ENCODE data around the gene ETFA. TPM values are rescaled to one million over a fixed set of nuclear protein-coding genes. Genes with fewer than 3 reads are reported as not detected.

The ETFA gene
- polyA plus RNA-seq, 2 of the 4 experiments (the other 2 are of a cell fraction), result 243 to 412 TPM

- no peak overlapping the region for H3K27ac ChIP-seq
- DNase-seq (ENCODE audit: low read depth in 1 of 2, low spot score in 1 of 2) (no peak), ATAC-seq (no peak), FAIRE-seq (no peak)
- CTCF ChIA-PET, result interaction anchor here (0.5 to 5.5 kb wide), 8 partner anchors 9 to 638 kb away, joined by 3 to 34 read pairs (median 4); no protein-coding TSS in a partner anchor
- H3K9me3 ChIP-seq, result no peaks in the 10 kb centered on the region
- no peak overlapping the region for H3K4me2 ChIP-seq
- H3K4me1 ChIP-seq, result peaks cover 11% of the 10 kb centered on the region; the same call in 2 of the 3 replicates
- TF ChIP-seq ZC3H11A (IDR thresholded peaks at IDR 0.05) (no peak), REST (IDR thresholded peaks at IDR 0.05) (no peak), NR3C1 (IDR thresholded peaks at IDR 0.05) (no peak), HDAC2 (IDR thresholded peaks at IDR 0.05) (no peak), RCOR1 (IDR thresholded peaks at IDR 0.05; ENCODE audit: low read depth, low read length) (no peak), ZNF302 (CRISPR knock-in tag; IDR thresholded peaks at IDR 0.05) (no peak), KDM1A (IDR thresholded peaks at IDR 0.05; ENCODE audit: low read depth) (no peak), FOXS1 (CRISPR knock-in tag; IDR thresholded peaks at IDR 0.05) (no peak), HOXA7 (CRISPR knock-in tag; IDR thresholded peaks at IDR 0.05) (no peak), RARB (CRISPR knock-in tag; IDR thresholded peaks at IDR 0.05) (no peak), RAD21 (conservative IDR thresholded peaks at IDR 0.05 in 1 of 2, IDR thresholded peaks at IDR 0.05 in 1 of 2) (no peak), TP53 (CRISPR knock-in tag; IDR thresholded peaks at IDR 0.05) (no peak), HOXB13 (CRISPR knock-in tag; IDR thresholded peaks at IDR 0.05; ENCODE audit: low read depth) (no peak), CHD2 (IDR thresholded peaks at IDR 0.05; ENCODE audit: low read length, partially characterized antibody) (no peak), CBX2 (IDR thresholded peaks at IDR 0.05; ENCODE audit: borderline replicate concordance, low read depth) (no peak), HOXB5 (CRISPR knock-in tag; IDR thresholded peaks at IDR 0.05) (no peak), CBX8 (IDR thresholded peaks at IDR 0.05) (no peak), MYC (IDR thresholded peaks at IDR 0.05; ENCODE audit: borderline replicate concordance, low read length) (no peak)
- TF ChIP-seq, protein P1, sequence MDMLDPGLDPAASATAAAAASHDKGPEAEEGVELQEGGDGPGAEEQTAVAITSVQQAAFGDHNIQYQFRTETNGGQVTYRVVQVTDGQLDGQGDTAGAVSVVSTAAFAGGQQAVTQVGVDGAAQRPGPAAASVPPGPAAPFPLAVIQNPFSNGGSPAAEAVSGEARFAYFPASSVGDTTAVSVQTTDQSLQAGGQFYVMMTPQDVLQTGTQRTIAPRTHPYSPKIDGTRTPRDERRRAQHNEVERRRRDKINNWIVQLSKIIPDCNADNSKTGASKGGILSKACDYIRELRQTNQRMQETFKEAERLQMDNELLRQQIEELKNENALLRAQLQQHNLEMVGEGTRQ (IDR thresholded peaks at IDR 0.05), result no peak
- TF ChIP-seq, protein P2, sequence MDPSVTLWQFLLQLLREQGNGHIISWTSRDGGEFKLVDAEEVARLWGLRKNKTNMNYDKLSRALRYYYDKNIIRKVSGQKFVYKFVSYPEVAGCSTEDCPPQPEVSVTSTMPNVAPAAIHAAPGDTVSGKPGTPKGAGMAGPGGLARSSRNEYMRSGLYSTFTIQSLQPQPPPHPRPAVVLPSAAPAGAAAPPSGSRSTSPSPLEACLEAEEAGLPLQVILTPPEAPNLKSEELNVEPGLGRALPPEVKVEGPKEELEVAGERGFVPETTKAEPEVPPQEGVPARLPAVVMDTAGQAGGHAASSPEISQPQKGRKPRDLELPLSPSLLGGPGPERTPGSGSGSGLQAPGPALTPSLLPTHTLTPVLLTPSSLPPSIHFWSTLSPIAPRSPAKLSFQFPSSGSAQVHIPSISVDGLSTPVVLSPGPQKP (IDR thresholded peaks at IDR 0.05; ENCODE audit: low read depth, low read length), result no peak
- POLR2A ChIA-PET, result no interaction called here
- H3K4me3 ChIP-seq, result no peak overlapping the region
- WGBS (ENCODE audit: missing lambda C conversion rate), result 65% methylated on average over 8 of the region's 8 CpGs
Measured at GRCh38 chr15:76175442-76175841, 135.8 kb downstream of the ETFA start.

DNA sequence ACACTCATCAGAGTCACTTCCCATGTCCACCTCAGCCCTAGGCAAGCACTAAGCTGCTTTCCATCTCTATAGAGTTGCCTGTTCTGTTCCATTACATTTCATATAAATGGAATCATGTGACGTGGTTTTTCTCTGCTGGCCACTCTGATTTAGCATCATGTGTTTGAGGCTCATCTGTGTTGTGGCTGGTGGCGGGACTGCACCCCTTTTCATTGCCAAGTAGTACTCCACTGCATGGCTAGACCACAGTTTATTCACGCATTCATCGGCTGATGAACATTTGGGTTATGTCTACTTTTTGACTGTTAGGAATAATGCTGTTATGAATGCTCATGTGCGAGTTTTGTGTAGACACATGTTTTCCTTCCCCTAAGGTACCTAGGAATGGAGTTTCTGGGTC is 136.6 kb downstream of the ETFA start:
- WGBS (ENCODE audit: missing lambda C conversion rate), result 65% methylated on average over 5 of the region's 5 CpGs
- no peak overlapping the region for H3K4me2 ChIP-seq
- no peaks in the 10 kb centered on the region for H3K9me3 ChIP-seq
- H3K4me1 ChIP-seq, result peaks cover 11% of the 10 kb centered on the region; the same call in 2 of the 3 replicates
- no peak overlapping the region for H3K27ac ChIP-seq
- DNase-seq (ENCODE audit: low read depth in 1 of 2, low spot score in 1 of 2) (no peak), ATAC-seq (no peak), FAIRE-seq (no peak)
- POLR2A ChIA-PET, result no interaction called here
- no peak overlapping the region for H3K4me3 ChIP-seq
- CTCF ChIA-PET, result interaction anchor here (0.8 to 5.5 kb wide), 8 partner anchors 9 to 692 kb away, joined by 3 to 34 read pairs (median 4); no protein-coding TSS in a partner anchor
- TF ChIP-seq NR3C1 (IDR thresholded peaks at IDR 0.05) (no peak), POLR2AphosphoS2 (conservative IDR thresholded peaks at IDR 0.05; ENCODE audit: low read length) (no peak), FOSB (CRISPR knock-in tag; IDR thresholded peaks at IDR 0.05) (no peak), ESRRA (IDR thresholded peaks at IDR 0.05; ENCODE audit: borderline replicate concordance, low read length) (no peak), BCL3 (IDR thresholded peaks at IDR 0.05) (no peak), CBX2 (IDR thresholded peaks at IDR 0.05; ENCODE audit: borderline replicate concordance, low read depth) (no peak), HES2 (IDR thresholded peaks at IDR 0.05) (no peak), E2F6 (IDR thresholded peaks at IDR 0.05; ENCODE audit: borderline replicate concordance, low read depth) (no peak), ZC3H11A (IDR thresholded peaks at IDR 0.05) (no peak), MYC (IDR thresholded peaks at IDR 0.05; ENCODE audit: borderline replicate concordance, low read length) (no peak), HOXA7 (CRISPR knock-in tag; IDR thresholded peaks at IDR 0.05) (no peak)
- TF ChIP-seq, protein P1 (IDR thresholded peaks at IDR 0.05), result no peak
- TF ChIP-seq, protein P3, sequence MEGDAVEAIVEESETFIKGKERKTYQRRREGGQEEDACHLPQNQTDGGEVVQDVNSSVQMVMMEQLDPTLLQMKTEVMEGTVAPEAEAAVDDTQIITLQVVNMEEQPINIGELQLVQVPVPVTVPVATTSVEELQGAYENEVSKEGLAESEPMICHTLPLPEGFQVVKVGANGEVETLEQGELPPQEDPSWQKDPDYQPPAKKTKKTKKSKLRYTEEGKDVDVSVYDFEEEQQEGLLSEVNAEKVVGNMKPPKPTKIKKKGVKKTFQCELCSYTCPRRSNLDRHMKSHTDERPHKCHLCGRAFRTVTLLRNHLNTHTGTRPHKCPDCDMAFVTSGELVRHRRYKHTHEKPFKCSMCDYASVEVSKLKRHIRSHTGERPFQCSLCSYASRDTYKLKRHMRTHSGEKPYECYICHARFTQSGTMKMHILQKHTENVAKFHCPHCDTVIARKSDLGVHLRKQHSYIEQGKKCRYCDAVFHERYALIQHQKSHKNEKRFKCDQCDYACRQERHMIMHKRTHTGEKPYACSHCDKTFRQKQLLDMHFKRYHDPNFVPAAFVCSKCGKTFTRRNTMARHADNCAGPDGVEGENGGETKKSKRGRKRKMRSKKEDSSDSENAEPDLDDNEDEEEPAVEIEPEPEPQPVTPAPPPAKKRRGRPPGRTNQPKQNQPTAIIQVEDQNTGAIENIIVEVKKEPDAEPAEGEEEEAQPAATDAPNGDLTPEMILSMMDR (IDR thresholded peaks at IDR 0.05), result no peak

All from A549 (cell line).